Retinal pigment epithelial cell (primary cell): ENCODE measurements around the gene DLG1.
A peak's percentile ranks its signal among the peaks of the same experiment; 100 is the strongest.

Experiments
- DNase-seq: peaks from one replicate; pipeline ENCODE4 v3.0.0-alpha.2; 2010; ENCODE audit warnings: low read depth
- H3K4me3 ChIP-seq: 2 replicates; pipeline ENCODE4 v1.5.1; 2011; ENCODE audit warnings: mild to moderate bottlenecking, low read length, control low read depth, moderate library complexity
- CTCF ChIP-seq: conservative IDR thresholded peaks from 2 replicates; pipeline ENCODE4 v1.5.1; 2011; ENCODE audit warnings: low read depth, low read length, control low read depth, inconsistent platforms

DLG1 gene

GRCh38 chr3:197229178-197229577, 69.2 kb downstream of the DLG1 start:
- DNase-seq, result no peak
- no peak for TF ChIP-seq CTCF
- H3K4me3 ChIP-seq, result no peak overlapping the region

GRCh38 chr3:197227780-197228574, 70.4 kb downstream of the DLG1 start:
- TF ChIP-seq CTCF, result no peak
- DNase-seq, result no peak
- no peak overlapping the region for H3K4me3 ChIP-seq

GRCh38 chr3:197226179-197226578, 72.2 kb downstream of the DLG1 start:
- no peak for DNase-seq

GRCh38 chr3:197225579-197225978, 72.8 kb downstream of the DLG1 start:
- no peak for DNase-seq
- no peak for TF ChIP-seq CTCF

More at GRCh38 chr3:197226179-197226578, 72.2 kb downstream of the DLG1 start:
- TF ChIP-seq CTCF, result no peak
- H3K4me3 ChIP-seq, result no peak overlapping the region

GRCh38 chr3:197224034-197224444, 74.4 kb downstream of the DLG1 start:
- DNase-seq, result peak; percentile 24
- peak; percentile 53 for TF ChIP-seq CTCF

More at GRCh38 chr3:197225579-197225978, 72.8 kb downstream of the DLG1 start:
- H3K4me3 ChIP-seq, result no peak overlapping the region

GRCh38 chr3:197222937-197223370, 75.5 kb downstream of the DLG1 start:
- no peak for TF ChIP-seq CTCF
- no peak for DNase-seq
- H3K4me3 ChIP-seq, result no peak overlapping the region

More at GRCh38 chr3:197224034-197224444, 74.4 kb downstream of the DLG1 start:
- no peak overlapping the region for H3K4me3 ChIP-seq

- no peak for DNase-seq
- no peak for TF ChIP-seq CTCF
- H3K4me3 ChIP-seq, result no peak overlapping the region
These were observed 78.8 kb downstream of the DLG1 start for GRCh38 chr3:197219619-197220018.
